Rectal smooth muscle tissue (tissue), 1 donor: ENCODE measurements around the gene ZNF506.
"Not testable (repeated sequence)": the region's sequence is repeated elsewhere in the genome, so short reads cannot be mapped to it uniquely, and the experiment has no call there.

Experiments used
- H3K27ac ChIP-seq: one replicate; pipeline ENCODE4 v1.7.0; 2013; ENCODE audit warnings: low read depth, low read length, inconsistent platforms
- H3K27me3 ChIP-seq: one replicate; pipeline ENCODE4 v1.7.0; 2013; ENCODE audit warnings: low read length; ENCODE audit not compliant: control insufficient read depth, insufficient read depth
- H3K36me3 ChIP-seq: one replicate; pipeline ENCODE4 v1.7.0; 2013; ENCODE audit warnings: low read length; ENCODE audit not compliant: control insufficient read depth, insufficient read depth
- H3K4me1 ChIP-seq: one replicate; pipeline ENCODE4 v1.7.0; 2013; ENCODE audit warnings: low read length; ENCODE audit not compliant: control insufficient read depth, insufficient read depth
- H3K4me3 ChIP-seq: one replicate; pipeline ENCODE4 v1.7.0; 2013; ENCODE audit warnings: low read length
- H3K9ac ChIP-seq: one replicate; pipeline ENCODE4 v1.7.0; 2013; ENCODE audit warnings: low read length

The ZNF506 gene

DNA sequence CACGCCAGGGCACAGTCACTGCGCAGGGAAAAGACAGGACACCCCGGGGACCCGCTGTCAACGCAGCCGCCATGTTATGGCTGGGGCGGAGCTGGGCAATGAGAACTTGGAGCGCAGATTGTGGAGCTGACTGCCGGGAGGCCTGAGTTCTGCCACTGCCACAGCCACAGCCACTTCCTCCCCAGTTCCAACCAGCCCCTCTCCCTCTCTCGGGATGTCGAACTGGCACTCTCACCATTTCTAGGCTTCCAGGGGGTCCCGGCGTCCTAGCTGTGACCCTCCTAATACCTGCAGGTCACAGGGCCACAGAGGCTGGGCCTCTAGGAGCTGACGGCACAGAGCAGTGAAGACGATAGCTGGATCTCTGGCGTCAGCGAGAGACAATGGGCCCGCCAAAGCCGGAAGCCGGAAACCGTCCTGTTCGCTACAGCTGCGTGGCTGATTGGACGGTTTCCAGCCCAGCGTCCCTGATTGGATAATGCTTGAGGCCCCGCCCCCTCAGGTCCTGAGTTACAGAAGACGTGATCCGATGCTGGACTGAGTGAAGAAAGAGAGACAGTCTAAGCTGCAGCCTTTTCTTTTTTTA lies at the start of gene ZNF506:
ZNF506 (minus strand) TSS at position 385 of the 586 bp plus-strand sequence; CDS start at position 238, 147 bp downstream.
- Histone ChIP-seq H3K36me3 (no peaks in the 10 kb centered on the region), H3K27me3 (no peaks in the 10 kb centered on the region), H3K27ac (peak within 1 kb of the TSS; percentile 94)

DNA sequence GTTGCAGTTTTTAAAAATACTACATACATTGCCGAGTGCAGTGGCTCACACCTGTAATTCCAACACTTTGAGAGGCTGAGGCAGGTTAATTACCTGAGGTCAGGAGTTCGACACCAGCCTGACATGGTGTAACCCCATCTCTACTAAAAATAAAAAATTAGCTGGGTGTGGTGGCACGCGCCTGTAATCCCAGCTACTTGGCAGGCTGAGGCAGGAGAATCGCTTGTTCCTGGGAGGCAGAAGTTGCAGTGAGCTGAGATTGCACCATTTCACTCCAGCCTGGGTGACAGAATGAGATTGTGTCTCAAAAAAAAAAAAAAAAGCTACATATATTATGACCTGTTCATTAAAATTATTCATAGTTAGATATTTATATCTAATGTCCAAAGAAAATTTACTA lies 48.5 kb upstream of the ZNF506 start:
- H3K27ac ChIP-seq, H3K27me3 ChIP-seq, H3K4me1 ChIP-seq, H3K4me3 ChIP-seq, H3K9ac ChIP-seq, H3K36me3 ChIP-seq: not testable (repeated sequence)

More for the DNA sequence above, at the start of gene ZNF506:
- Histone ChIP-seq H3K4me1 (no peaks in the 10 kb centered on the region), H3K9ac (peak within 1 kb of the TSS; percentile 89), H3K4me3 (peak within 1 kb of the TSS; percentile 90)

DNA sequence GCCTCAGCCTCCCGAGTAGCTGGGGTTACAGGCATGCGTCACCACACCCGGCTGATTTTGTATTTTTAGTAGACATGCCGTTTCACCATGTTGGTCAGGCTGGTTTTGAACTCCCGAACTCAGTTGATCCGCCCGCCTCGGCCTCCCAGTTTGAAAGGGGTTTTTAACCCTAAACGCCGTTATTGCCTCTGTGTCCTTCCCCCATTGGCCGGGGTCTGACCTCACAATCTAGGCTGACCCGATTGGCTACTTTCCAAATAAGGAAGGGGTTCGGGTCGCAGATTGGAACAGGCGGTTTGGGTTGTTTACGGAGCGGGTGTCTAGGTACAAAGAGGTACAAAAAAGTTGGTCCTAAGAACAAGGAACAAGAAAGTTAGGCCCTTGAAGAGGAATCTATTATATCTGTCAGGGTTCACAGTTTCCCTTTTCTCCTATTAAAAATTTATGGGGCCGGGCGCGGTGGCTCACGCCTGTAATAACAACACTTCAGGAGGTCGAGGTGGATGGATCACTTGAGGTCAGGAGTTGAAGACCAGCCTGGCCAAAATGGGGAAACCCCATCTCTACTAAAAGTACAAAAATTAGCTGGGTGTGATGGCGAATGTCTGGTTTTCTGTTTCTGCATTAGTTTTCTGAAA lies 45.2 kb upstream of the ZNF506 start:
- peak overlapping the region; percentile 90 for H3K4me3 ChIP-seq
- peaks cover 4% of the 10 kb centered on the region for H3K4me1 ChIP-seq
- H3K36me3 ChIP-seq = peaks cover under 1% of the 10 kb centered on the region
- H3K27ac ChIP-seq = peak overlapping the region; percentile 92
- H3K9ac ChIP-seq = peak overlapping the region; percentile 77
- H3K27me3 ChIP-seq = no peaks in the 10 kb centered on the region

DNA sequence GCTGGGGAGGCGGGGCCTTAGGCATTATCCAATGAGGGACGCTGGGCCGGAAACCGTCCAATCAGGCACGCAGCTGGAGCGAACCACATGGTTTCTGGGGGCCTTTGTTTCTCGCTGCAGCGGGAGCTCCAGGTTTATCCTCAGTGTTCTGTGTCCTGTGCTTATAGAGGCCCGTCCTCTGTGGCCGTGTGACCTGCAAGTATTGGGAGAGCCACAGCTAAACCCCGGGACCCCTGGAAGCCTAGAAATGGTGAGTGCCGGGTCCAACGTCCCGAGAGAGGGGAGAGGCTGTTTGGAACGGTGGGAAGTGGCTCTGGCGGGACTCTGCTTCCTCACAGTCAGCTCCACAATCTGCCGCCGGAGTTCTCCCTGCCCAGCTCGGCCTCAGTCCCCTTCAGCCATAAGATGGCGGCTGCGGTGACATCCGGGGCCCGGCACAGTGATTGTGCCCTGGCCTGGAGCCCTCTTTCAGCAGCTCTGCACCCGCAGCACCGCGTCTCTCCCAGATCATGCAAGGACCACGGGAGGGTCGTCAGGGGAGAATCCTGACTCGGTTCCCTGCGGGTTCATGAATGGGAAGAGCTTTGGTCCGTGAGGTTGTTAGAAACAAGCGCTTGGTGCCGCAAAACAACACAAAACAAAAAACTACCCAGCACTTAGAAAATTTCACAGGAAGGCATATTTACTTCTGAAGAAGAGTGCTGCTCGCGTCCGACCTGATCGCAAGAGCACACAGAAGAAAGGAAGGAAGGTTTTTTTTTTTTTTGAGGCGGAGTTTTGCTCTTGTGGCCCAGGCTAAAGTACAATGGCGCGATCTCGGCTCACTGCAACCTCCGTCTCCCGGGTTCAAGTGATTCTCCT lies 44.4 kb upstream of the ZNF506 start, which contains the start of gene ZNF253:
ZNF253 (plus strand) TSS at position 133 of the 861 bp plus-strand sequence; CDS start at position 248, 115 bp downstream.
- Histone ChIP-seq H3K9ac (peak within 1 kb of the TSS; percentile 77), H3K4me3 (peak within 1 kb of the TSS; percentile 90), H3K27me3 (no peaks in the 10 kb centered on the region), H3K4me1 (peaks cover 4% of the 10 kb centered on the region), H3K36me3 (no peaks in the 10 kb centered on the region), H3K27ac (peak within 1 kb of the TSS; percentile 92)

DNA sequence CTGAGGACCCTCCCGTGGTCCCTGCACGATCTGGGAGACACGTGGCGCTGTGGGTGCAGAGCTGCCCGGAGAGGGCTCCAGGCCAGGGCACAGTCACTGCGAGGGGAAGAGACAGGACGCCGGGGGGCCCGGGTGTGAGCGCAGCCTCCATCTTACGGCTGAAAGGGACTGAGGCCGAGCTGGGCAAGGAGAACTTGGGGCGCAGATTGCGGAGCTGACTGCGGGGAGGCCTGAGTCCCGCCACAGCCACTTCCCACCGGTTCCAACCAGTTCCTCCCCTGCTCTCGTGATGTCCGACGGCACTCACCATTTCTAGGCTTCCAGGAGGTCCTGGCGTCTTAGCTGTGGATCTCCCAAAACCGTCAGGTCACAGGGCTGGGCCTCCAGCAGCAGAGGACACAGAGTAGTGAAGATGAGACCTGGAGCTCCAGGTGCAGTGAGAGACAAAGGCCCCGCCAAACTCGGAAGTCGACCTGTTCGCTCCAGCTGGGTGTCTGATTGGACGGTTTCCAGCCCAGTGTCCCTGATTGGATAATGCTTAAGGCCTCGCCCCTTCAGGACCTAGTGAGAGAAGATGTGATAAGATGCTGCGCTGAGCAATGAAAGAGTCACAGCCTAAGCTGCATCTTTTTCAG lies 39.3 kb upstream of the ZNF506 start:
- Histone ChIP-seq H3K4me1 (no peaks in the 10 kb centered on the region), H3K27me3 (no peaks in the 10 kb centered on the region), H3K36me3 (no peaks in the 10 kb centered on the region), H3K27ac (no peak overlapping the region), H3K9ac (no peak overlapping the region), H3K4me3 (peak overlapping the region; percentile 46)

DNA sequence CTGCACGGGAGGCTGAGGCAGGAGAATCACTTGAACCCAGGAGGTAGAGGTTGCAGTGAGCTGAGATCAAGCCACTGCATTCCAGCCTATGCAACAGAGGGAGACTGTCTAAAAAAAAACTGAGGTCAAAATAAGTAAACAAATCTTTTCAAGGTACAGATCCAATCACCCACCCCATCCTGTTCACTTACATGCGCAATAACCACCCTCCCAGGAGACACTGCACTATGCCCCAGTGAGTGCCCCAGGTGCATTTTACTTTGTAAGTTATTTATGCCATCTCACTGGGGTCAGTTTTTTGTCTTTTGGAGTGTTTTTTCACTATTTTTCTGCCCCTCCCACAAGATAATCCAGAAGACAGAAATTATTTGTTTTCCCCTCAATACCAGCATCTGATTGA lies 37.2 kb upstream of the ZNF506 start:
- Histone ChIP-seq H3K27ac (no peak overlapping the region), H3K4me3 (no peak overlapping the region), H3K4me1 (no peaks in the 10 kb centered on the region), H3K36me3 (no peaks in the 10 kb centered on the region), H3K9ac (no peak overlapping the region), H3K27me3 (no peaks in the 10 kb centered on the region)

DNA sequence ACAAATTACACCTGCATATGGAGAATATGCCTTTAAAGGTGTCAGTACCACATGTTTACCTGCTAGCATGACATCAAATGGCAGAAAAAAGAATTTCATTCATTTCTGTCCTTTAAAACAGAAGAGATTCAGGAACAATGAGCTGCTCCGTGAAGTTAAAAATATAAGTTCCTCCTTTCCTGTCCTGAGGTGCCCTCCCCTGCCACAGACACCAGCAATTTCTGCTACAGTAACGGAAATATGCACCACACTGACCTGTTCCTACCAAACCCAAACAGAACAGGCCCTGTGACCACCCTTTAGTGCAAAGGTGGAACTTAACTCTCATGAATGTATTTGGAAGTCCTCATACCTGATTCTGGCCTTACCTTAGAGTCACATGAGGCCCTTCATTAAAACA lies 30.2 kb upstream of the ZNF506 start:
- H3K9ac ChIP-seq, H3K27ac ChIP-seq, H3K27me3 ChIP-seq: not testable (repeated sequence)

DNA sequence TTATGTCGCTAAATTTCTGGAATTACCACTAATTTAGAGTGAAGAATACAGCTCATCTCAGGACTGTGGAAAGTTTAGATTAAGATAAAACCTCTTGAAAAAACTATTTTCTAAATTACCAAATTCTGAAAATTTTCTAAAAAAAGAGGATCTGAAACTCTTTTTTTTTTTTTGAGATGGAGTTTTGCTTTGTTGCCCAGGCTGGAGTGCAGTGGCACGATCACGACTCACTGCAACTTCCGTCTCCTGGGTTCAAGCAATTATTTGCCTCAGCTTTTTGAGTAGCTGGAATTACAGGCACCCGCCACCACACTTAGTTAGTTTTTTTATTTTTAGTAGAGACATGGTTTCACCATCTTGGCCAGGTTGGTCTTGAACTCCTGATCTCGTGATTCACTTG lies 27.5 kb upstream of the ZNF506 start:
- no peaks in the 10 kb centered on the region for H3K27me3 ChIP-seq
- H3K36me3 ChIP-seq = no peaks in the 10 kb centered on the region
- no peaks in the 10 kb centered on the region for H3K4me1 ChIP-seq
- no peak overlapping the region for H3K9ac ChIP-seq
- H3K4me3 ChIP-seq = no peak overlapping the region
- H3K27ac ChIP-seq = no peak overlapping the region

More for the DNA sequence above, 30.2 kb upstream of the ZNF506 start:
- not testable (repeated sequence) for H3K4me1 ChIP-seq, H3K4me3 ChIP-seq, H3K36me3 ChIP-seq

DNA sequence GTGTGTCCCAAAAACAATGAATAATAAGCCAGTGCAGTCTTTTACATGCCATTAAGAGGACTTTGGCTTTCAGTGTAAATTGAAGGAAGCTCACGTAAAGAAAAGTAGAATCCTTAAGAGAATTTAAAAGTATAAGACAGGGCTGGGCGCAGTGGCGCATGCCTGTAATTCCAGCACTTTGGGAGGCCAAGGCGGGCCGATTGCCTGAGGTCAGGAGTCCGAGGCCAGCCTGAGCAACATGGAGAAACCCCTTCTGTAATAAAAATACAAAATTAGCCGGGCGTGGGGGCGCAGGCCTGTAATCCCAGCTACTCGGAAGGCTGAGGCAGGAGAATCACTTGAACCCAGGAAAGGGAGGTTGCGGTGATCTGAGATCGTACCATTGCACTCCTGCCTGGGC lies 26.2 kb upstream of the ZNF506 start:
- H3K4me3 ChIP-seq = no peak overlapping the region
- no peak overlapping the region for H3K27ac ChIP-seq
- no peaks in the 10 kb centered on the region for H3K36me3 ChIP-seq
- H3K27me3 ChIP-seq = no peaks in the 10 kb centered on the region
- H3K9ac ChIP-seq = no peak overlapping the region
- no peaks in the 10 kb centered on the region for H3K4me1 ChIP-seq

DNA sequence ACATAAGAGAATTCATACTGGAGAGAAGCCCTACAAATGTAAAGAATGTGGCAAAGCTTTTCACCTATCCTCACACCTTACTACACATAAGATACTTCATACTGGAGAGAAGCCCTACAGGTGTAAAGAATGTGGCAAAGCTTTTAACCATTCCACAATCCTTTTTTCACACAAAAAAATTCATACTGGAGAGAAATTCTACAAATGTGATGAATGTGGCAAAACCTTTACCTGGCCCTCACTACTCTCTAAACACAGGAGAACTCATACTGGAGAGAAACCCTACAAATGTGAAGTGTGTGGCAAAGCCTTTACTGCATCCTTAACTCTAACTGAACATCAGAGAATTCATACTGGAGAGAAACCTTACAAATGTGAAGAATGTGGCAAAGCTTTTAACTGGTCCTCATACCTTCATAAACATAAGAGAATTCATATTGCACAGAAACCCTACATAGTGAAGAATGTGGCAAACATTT lies 14.0 kb upstream of the ZNF506 start:
- H3K4me3 ChIP-seq = no peak overlapping the region
- H3K27me3 ChIP-seq = no peaks in the 10 kb centered on the region
- no peak overlapping the region for H3K9ac ChIP-seq
- no peaks in the 10 kb centered on the region for H3K36me3 ChIP-seq
- no peaks in the 10 kb centered on the region for H3K4me1 ChIP-seq
- H3K27ac ChIP-seq = no peak overlapping the region

DNA sequence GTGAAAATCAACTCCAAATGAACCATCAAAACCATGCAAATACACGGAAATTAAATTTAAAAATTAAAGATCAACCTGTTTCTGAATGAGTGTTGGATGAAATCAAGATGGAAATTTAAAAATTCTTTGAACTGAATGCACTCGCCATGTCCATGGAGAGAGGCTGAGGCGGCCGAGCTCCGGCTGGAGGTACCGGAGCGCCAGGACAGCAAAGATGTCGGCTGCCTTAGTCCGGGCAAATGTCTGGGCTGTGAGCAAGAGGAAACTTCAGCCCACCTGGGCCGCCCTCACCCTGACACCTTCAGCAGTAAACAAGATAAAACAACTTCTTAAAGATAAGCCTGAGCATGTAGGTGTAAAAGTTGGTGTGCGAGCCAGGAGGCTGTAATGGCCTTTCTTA lies 5.3 kb upstream of the ZNF506 start:
- Histone ChIP-seq H3K36me3 (no peaks in the 10 kb centered on the region), H3K27me3 (no peaks in the 10 kb centered on the region), H3K4me1 (no peaks in the 10 kb centered on the region), H3K27ac (no peak overlapping the region), H3K9ac (no peak overlapping the region), H3K4me3 (no peak overlapping the region)

DNA sequence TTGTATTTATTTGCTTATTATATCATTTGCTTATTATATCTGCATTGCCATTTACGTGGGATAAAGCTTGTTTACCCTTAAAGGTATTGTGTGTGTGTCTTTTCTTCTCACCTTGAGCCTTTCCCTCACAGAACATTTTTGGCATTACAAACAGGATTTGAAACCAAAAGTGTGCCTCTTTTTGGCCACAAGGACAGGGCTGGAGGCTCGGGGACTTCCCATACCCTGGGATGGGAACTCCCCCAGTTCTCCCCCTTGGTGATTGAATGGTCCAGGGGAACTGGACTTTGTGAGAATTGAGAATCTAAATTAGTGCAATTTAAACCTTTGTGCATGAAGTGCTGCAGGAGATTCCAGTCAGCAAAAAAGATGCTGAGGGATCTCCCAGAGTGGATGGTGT lies 2.4 kb upstream of the ZNF506 start:
- no peaks in the 10 kb centered on the region for H3K27me3 ChIP-seq
- no peaks in the 10 kb centered on the region for H3K4me1 ChIP-seq
- H3K9ac ChIP-seq = no peak overlapping the region
- no peak overlapping the region for H3K27ac ChIP-seq
- no peaks in the 10 kb centered on the region for H3K36me3 ChIP-seq
- H3K4me3 ChIP-seq = no peak overlapping the region
